Karpas-422 (cell line): ENCODE data around the gene TMEM205. TPM values are rescaled to one million over a fixed set of nuclear protein-coding genes. Genes with fewer than 3 reads are reported as not detected.

ENCODE experiments used
- DNase-seq: peaks from one replicate; pipeline ENCODE4 v3.0.0-alpha.2; 2015
- H2AFZ ChIP-seq: fragments of 200-600 bp; sonication (generic); 2 replicates; pipeline ENCODE4 v1.6.1; 2014; ENCODE audit warnings: antibody characterized with exemption, low read length, mixed read lengths
- H3K27ac ChIP-seq: fragments of 200-600 bp; sonication (generic); 2 replicates; pipeline ENCODE4 v1.5.1; 2014; ENCODE audit warnings: mild to moderate bottlenecking, low read length, moderate library complexity
- H3K27me3 ChIP-seq: fragments of 200-600 bp; sonication (generic); 2 replicates; pipeline ENCODE4 v1.6.1; 2014; ENCODE audit warnings: low read length, mixed read lengths
- H3K36me3 ChIP-seq: fragments of 200-600 bp; sonication (generic); 2 replicates; pipeline ENCODE4 v1.6.1; 2014; ENCODE audit warnings: low read length, mixed read lengths; ENCODE audit not compliant: insufficient read depth
- H3K4me1 ChIP-seq: fragments of 200-600 bp; sonication (generic); 2 replicates; pipeline ENCODE4 v1.6.1; 2014; ENCODE audit warnings: mild to moderate bottlenecking, low read length, mixed read lengths
- H3K4me2 ChIP-seq: fragments of 200-600 bp; sonication (generic); 2 replicates; pipeline ENCODE4 v1.6.1; 2014; ENCODE audit warnings: low read length, low read depth, mild to moderate bottlenecking; ENCODE audit not compliant: poor library complexity, severe bottlenecking
- H3K4me3 ChIP-seq: fragments of 200-600 bp; sonication (generic); 2 replicates; pipeline ENCODE4 v1.5.1; 2014; ENCODE audit warnings: mild to moderate bottlenecking, antibody characterized with exemption, low read length, mixed read lengths
- H3K79me2 ChIP-seq: fragments of 200-600 bp; sonication (generic); 2 replicates; pipeline ENCODE4 v1.6.1; 2014; ENCODE audit warnings: mild to moderate bottlenecking, low read length, mixed read lengths
- H3K9ac ChIP-seq: fragments of 200-600 bp; sonication (generic); 2 replicates; pipeline ENCODE4 v1.6.0; 2014; ENCODE audit warnings: low read length
- H3K9me2 ChIP-seq: fragments of 200-600 bp; sonication (generic), shearing (Covaris generic); replicated peaks from 2 replicates; pipeline ENCODE4 v1.6.0; 2014; ENCODE audit warnings: mild to moderate bottlenecking, low read length, moderate library complexity; ENCODE audit not compliant: insufficient read depth
- H3K9me3 ChIP-seq: fragments of 300-700, 200-600 bp; sonication (generic); 2 replicates; pipeline ENCODE4 v1.6.1; 2014; ENCODE audit warnings: low read length, mixed read lengths
- H4K20me1 ChIP-seq: fragments of 200-600 bp; sonication (generic); 2 replicates; pipeline ENCODE4 v1.6.1; 2014; ENCODE audit warnings: mild to moderate bottlenecking, antibody characterized with exemption, low read length, low read depth; ENCODE audit not compliant: insufficient read depth
- total RNA-seq: library from RNA; depleted of rRNA; stranded (reverse); fragments of >200 nt; shearing (Covaris generic); gene quantifications from 2 replicates; pipeline ENCODE4 v1.2.3, GENCODE V29; 2014; ENCODE audit warnings: low replicate concordance; rRNA removed

The TMEM205 gene
- 103 and 156 TPM in 2 replicates for total RNA-seq

GRCh38 chr19:11346104-11346940, at the start of gene TMEM205, which contains the start of gene CCDC159:
Gene TMEM205 (minus strand): TSS chr19:11346268. CDS start chr19:11345619, 649 bp downstream.
Gene CCDC159 (plus strand): TSS chr19:11346519. CDS start chr19:11346607, 88 bp downstream.
- peak; percentile 100 for DNase-seq
- H3K4me2 ChIP-seq, result peak within 1 kb of the TSS; percentile 85
- H3K9ac ChIP-seq, result peak within 1 kb of the TSS; percentile 88
- peaks cover 17% of the 10 kb centered on the region for H3K4me1 ChIP-seq
- no peaks in the 10 kb centered on the region for H4K20me1 ChIP-seq
- peak within 1 kb of the TSS; percentile 82 for H3K4me3 ChIP-seq
- H3K36me3 ChIP-seq, result peaks cover 4% of the 10 kb centered on the region; the same call in 1 of the 2 replicates
- H3K79me2 ChIP-seq, result peaks cover 10% of the 10 kb centered on the region
- H3K27ac ChIP-seq, result 0 out of 2 replicates have a peak within 1 kb of the TSS, but pooled peaks have one; percentile 32
- peak within 1 kb of the TSS; percentile 73 for H2AFZ ChIP-seq
- no peaks in the 10 kb centered on the region for H3K9me2 ChIP-seq
- peaks cover 6% of the 10 kb centered on the region; the same call in 1 of the 2 replicates for H3K9me3 ChIP-seq
- no peaks in the 10 kb centered on the region for H3K27me3 ChIP-seq

- H3K4me1 ChIP-seq, result no peaks in the 10 kb centered on the region
- H3K9me3 ChIP-seq, result no peaks in the 10 kb centered on the region
- H3K27me3 ChIP-seq, result no peaks in the 10 kb centered on the region
- DNase-seq, result no peak
- no peaks in the 10 kb centered on the region for H4K20me1 ChIP-seq
- no peaks in the 10 kb centered on the region for H3K9me2 ChIP-seq
- H3K36me3 ChIP-seq, result no peaks in the 10 kb centered on the region
- no peaks in the 10 kb centered on the region for H3K79me2 ChIP-seq
- no peak overlapping the region for H3K4me3 ChIP-seq
- no peak overlapping the region for H3K9ac ChIP-seq
- no peak overlapping the region for H3K27ac ChIP-seq
- H2AFZ ChIP-seq, result no peak overlapping the region
- H3K4me2 ChIP-seq, result no peak overlapping the region
These were observed 45.0 kb upstream of the TMEM205 start for GRCh38 chr19:11390933-11391680.

GRCh38 chr19:11390359-11390758, 44.3 kb upstream of the TMEM205 start:
- Histone ChIP-seq H3K9me2 (no peaks in the 10 kb centered on the region), H3K9me3 (no peaks in the 10 kb centered on the region), H3K4me3 (no peak overlapping the region), H3K27ac (no peak overlapping the region), H3K4me2 (no peak overlapping the region), H3K9ac (no peak overlapping the region), H4K20me1 (no peaks in the 10 kb centered on the region), H3K79me2 (no peaks in the 10 kb centered on the region), H3K36me3 (no peaks in the 10 kb centered on the region), H2AFZ (no peak overlapping the region), H3K4me1 (no peaks in the 10 kb centered on the region), H3K27me3 (no peaks in the 10 kb centered on the region)
- no peak for DNase-seq

GRCh38 chr19:11387162-11388034, 41.3 kb upstream of the TMEM205 start:
- no peak overlapping the region for H2AFZ ChIP-seq
- H3K27me3 ChIP-seq, result no peaks in the 10 kb centered on the region
- H3K9ac ChIP-seq, result no peak overlapping the region
- H3K4me1 ChIP-seq, result peaks cover 9% of the 10 kb centered on the region
- no peak for DNase-seq
- H3K79me2 ChIP-seq, result no peaks in the 10 kb centered on the region
- H3K4me3 ChIP-seq, result no peak overlapping the region
- H3K9me2 ChIP-seq, result no peaks in the 10 kb centered on the region
- no peak overlapping the region for H3K27ac ChIP-seq
- H4K20me1 ChIP-seq, result no peaks in the 10 kb centered on the region
- no peaks in the 10 kb centered on the region for H3K36me3 ChIP-seq
- no peaks in the 10 kb centered on the region for H3K9me3 ChIP-seq
- no peak overlapping the region for H3K4me2 ChIP-seq

GRCh38 chr19:11384778-11385129, 38.7 kb upstream of the TMEM205 start:
- no peak overlapping the region for H3K9ac ChIP-seq
- no peaks in the 10 kb centered on the region for H3K9me2 ChIP-seq
- no peak for DNase-seq
- H3K4me3 ChIP-seq, result no peak overlapping the region
- H2AFZ ChIP-seq, result no peak overlapping the region
- H3K27me3 ChIP-seq, result no peaks in the 10 kb centered on the region
- H3K36me3 ChIP-seq, result no peaks in the 10 kb centered on the region
- no peaks in the 10 kb centered on the region for H3K9me3 ChIP-seq
- H3K79me2 ChIP-seq, result peaks cover 9% of the 10 kb centered on the region
- H3K4me2 ChIP-seq, result no peak overlapping the region
- no peaks in the 10 kb centered on the region for H4K20me1 ChIP-seq
- H3K27ac ChIP-seq, result no peak overlapping the region
- peaks cover 23% of the 10 kb centered on the region for H3K4me1 ChIP-seq

DNA sequence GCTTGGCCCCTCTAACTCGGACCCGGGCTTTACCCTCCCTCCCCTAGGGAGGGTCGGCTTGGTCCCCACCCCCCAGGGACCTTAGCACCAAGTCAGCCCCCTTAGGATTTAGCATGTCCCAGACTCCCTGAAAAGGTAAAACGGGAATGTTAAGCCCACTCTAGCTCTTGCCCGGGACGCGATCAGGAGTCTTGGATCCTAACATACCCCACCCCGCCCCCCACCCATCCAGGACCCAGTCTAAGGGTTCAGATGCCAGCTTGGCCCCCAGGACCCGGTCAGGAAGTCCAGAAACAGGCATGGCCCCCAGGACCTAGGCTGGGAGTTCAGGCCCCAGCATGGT, 37.6 kb upstream of the TMEM205 start:
- peaks cover 32% of the 10 kb centered on the region for H3K4me1 ChIP-seq
- H3K4me3 ChIP-seq, result no peak overlapping the region
- H3K79me2 ChIP-seq, result peaks cover 17% of the 10 kb centered on the region
- H2AFZ ChIP-seq, result no peak overlapping the region
- H3K4me2 ChIP-seq, result peak overlapping the region; percentile 13
- H3K9me3 ChIP-seq, result no peaks in the 10 kb centered on the region
- H4K20me1 ChIP-seq, result no peaks in the 10 kb centered on the region
- H3K36me3 ChIP-seq, result no peaks in the 10 kb centered on the region
- no peak overlapping the region for H3K9ac ChIP-seq
- no peak overlapping the region for H3K27ac ChIP-seq
- no peaks in the 10 kb centered on the region for H3K9me2 ChIP-seq
- no peaks in the 10 kb centered on the region for H3K27me3 ChIP-seq
- no peak for DNase-seq

DNA sequence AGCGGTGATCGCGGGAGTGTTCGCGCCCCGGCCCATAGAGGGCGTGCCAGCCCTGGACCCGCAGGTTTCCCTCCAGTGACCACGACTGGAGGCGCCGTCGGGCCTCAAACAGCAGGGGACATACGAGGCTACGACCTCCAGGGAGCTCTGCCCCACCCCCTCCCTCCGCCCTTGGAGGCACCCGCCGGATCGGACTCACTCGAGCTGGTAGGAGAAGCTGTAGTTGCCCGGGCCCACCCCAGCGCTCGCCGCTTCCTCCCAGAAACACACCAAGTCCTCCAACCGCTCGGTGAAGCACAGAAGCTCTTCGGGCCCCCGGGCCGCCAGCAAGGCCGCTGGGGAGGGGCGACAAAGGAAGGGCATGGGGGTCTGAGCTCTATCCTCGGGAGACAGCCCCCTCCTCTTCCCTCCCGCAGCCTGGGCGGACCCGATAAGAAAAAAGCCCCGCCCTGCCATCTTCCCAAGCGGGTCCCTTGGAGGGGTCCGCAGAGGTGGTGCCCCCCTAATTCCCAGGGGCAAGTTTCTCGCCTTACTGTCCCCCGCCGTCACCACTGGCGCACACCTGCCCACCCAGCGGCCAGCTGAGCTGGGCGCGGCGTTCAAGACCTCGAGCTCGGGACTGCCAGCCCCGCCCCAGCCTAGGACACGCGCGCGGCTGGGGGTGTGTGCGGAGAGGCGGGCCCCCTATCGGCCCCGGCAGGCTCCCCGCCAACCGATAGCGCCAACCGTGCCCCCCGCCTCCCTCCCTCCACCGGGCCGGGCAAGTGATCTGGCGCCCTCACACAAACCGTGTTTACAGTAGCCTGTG, 37.0 kb upstream of the TMEM205 start:
- Histone ChIP-seq H3K9me3 (no peaks in the 10 kb centered on the region), H3K4me2 (peak overlapping the region; percentile 13), H3K4me1 (peaks cover 38% of the 10 kb centered on the region), H3K9ac (no peak overlapping the region), H4K20me1 (no peaks in the 10 kb centered on the region), H2AFZ (no peak overlapping the region), H3K27ac (no peak overlapping the region), H3K9me2 (no peaks in the 10 kb centered on the region), H3K79me2 (peaks cover 23% of the 10 kb centered on the region), H3K36me3 (0 out of 2 replicates have a peak, but pooled peaks cover under 1% of the 10 kb centered on the region), H3K27me3 (no peaks in the 10 kb centered on the region), H3K4me3 (peak overlapping the region; percentile 89; the same call in 1 of the 2 replicates)
- peak; percentile 58 for DNase-seq
